Liver (tissue), 9 donors: ENCODE data around the gene CLIC3. TPM values are rescaled to one million over a fixed set of nuclear protein-coding genes. Genes with fewer than 3 reads are reported as not detected.
A peak's percentile ranks its signal among the peaks of the same experiment; 100 is the strongest.

Experiments
- DNase-seq: peaks from one replicate; pipeline ENCODE4 v3.0.0-alpha.2; 2017; ENCODE audit warnings: low spot score
- H3K27ac ChIP-seq, 2 donors: one replicate each; pipeline ENCODE4 v1.7.0; 2013; ENCODE audit warnings: inconsistent platforms in 2 of 2, low read length in 2 of 2, control low read depth in 1 of 2, low read depth in 1 of 2, mild to moderate bottlenecking in 1 of 2
- H3K27me3 ChIP-seq, 4 donors: one replicate each; pipeline versions ENCODE4 v1.6.1 to v1.7.0; 2013; ENCODE audit warnings: low read length in 3 of 4, inconsistent platforms in 1 of 4, mild to moderate bottlenecking in 1 of 4, moderate library complexity in 1 of 4; ENCODE audit not compliant: control insufficient read depth in 4 of 4, insufficient read depth in 4 of 4
- H3K36me3 ChIP-seq, 4 donors: one replicate each; pipeline versions ENCODE4 v1.6.1 to v1.7.0; 2013; ENCODE audit warnings: low read length in 3 of 4, mild to moderate bottlenecking in 3 of 4, low read depth in 1 of 4, moderate library complexity in 1 of 4; ENCODE audit not compliant: control insufficient read depth in 4 of 4, insufficient read depth in 3 of 4
- H3K4me1 ChIP-seq, 4 donors: one replicate each; pipeline versions ENCODE4 v1.6.1 to v1.7.0; 2013; ENCODE audit warnings: low read length in 3 of 4, mild to moderate bottlenecking in 3 of 4, moderate library complexity in 1 of 4; ENCODE audit not compliant: control insufficient read depth in 4 of 4, insufficient read depth in 4 of 4
- H3K4me3 ChIP-seq, 3 donors: one replicate each; pipeline versions ENCODE4 v1.6.1 to v1.7.0; 2013; ENCODE audit warnings: low read length in 3 of 3, control low read depth in 1 of 3, low read depth in 1 of 3, mild to moderate bottlenecking in 1 of 3
- H3K9ac ChIP-seq, 2 donors: one replicate each; pipeline ENCODE4 v1.7.0; 2013; ENCODE audit warnings: low read length in 2 of 2, mild to moderate bottlenecking in 2 of 2, moderate library complexity in 2 of 2, control low read depth in 1 of 2, low read depth in 1 of 2
- H3K9me3 ChIP-seq, 4 donors: one replicate each; pipeline versions ENCODE4 v1.6.1 to v1.7.0; 2013; ENCODE audit warnings: low read length in 3 of 4; ENCODE audit not compliant: control insufficient read depth in 4 of 4
- EGR1 ChIP-seq, 2 donors: IDR thresholded peaks; 2 replicates each; pipeline ENCODE4 v1.6.1; 2016 to 2018; ENCODE audit warnings: antibody characterized with exemption in 2 of 2, low read depth in 2 of 2
- FOXA1 ChIP-seq: IDR thresholded peaks from 2 replicates; pipeline ENCODE4 v1.6.1; 2016; ENCODE audit warnings: antibody characterized with exemption
- FOXA2 ChIP-seq: IDR thresholded peaks from 2 replicates; pipeline ENCODE4 v1.6.1; 2016; ENCODE audit warnings: antibody characterized with exemption
- GABPA ChIP-seq, 2 donors: IDR thresholded peaks in 1 of 2; conservative IDR thresholded peaks in 1 of 2; 2 replicates each; pipeline ENCODE4 v1.6.1; 2016; ENCODE audit warnings: antibody characterized with exemption in 2 of 2, mild to moderate bottlenecking in 1 of 2, moderate library complexity in 1 of 2
- HNF4A ChIP-seq, 2 donors: conservative IDR thresholded peaks; 2 replicates each; pipeline ENCODE4 v1.6.1; 2016; ENCODE audit warnings: antibody characterized with exemption in 2 of 2, mild to moderate bottlenecking in 2 of 2
- HNF4G ChIP-seq: IDR thresholded peaks from 2 replicates; pipeline ENCODE4 v1.6.1; 2016; ENCODE audit warnings: antibody characterized with exemption
- JUND ChIP-seq, 2 donors: IDR thresholded peaks; 2 replicates each; pipeline ENCODE4 v1.6.1; 2016; ENCODE audit warnings: antibody characterized with exemption in 2 of 2
- NR2F2 ChIP-seq: IDR thresholded peaks from 2 replicates; pipeline ENCODE4 v1.6.1; 2016; ENCODE audit warnings: antibody characterized with exemption
- RXRA ChIP-seq, 2 donors: IDR thresholded peaks; 2 replicates each; pipeline ENCODE4 v1.6.1; 2017 to 2018; ENCODE audit warnings: antibody characterized with exemption in 2 of 2, mild to moderate bottlenecking in 1 of 2
- SP1 ChIP-seq: IDR thresholded peaks from 2 replicates; pipeline ENCODE4 v1.6.1; 2018; ENCODE audit warnings: antibody characterized with exemption, mild to moderate bottlenecking
- TAF1 ChIP-seq: conservative IDR thresholded peaks from 2 replicates; pipeline ENCODE4 v1.6.1; 2016; ENCODE audit warnings: antibody characterized with exemption, mild to moderate bottlenecking
- YY1 ChIP-seq: IDR thresholded peaks from 2 replicates; pipeline ENCODE4 v1.6.1; 2016; ENCODE audit warnings: antibody characterized with exemption, mild to moderate bottlenecking
- WGBS: extraction: QIAGEN DNeasy Blood & Tissue Kit; methylation state at CpG from one replicate; pipeline ENCODE4 v1.1.7; 2013; 5-methylcytosine and 5-hydroxymethylcytosine counted together
- polyA plus RNA-seq, 2 donors: library from polyadenylated mRNA; stranded (reverse) in 1 of 2; unstranded in 1 of 2; fragments of 200-250 nt in 1 of 2; fragments of >200 nt in 1 of 2; fragmentation: Nextera tagmentation in 1 of 2; extraction: Ambion mirVana in 1 of 2; gene quantifications; one replicate each; pipeline versions ENCODE4 v1.2.1 to v1.2.3, GENCODE V29; 2013 to 2015
- total RNA-seq, 2 donors: library from RNA; depleted of rRNA; stranded (reverse); fragments of >200 nt; gene quantifications; one replicate each; pipeline ENCODE4 v1.2.3, GENCODE V29; 2014
- TF ChIP-seq, protein P1 (sequence below): IDR thresholded peaks from 2 replicates; pipeline ENCODE4 v1.6.1; 2016; ENCODE audit warnings: antibody characterized with exemption, mild to moderate bottlenecking
- TF ChIP-seq, protein P2 (sequence below): IDR thresholded peaks from 2 replicates; pipeline ENCODE4 v1.6.1; 2016; ENCODE audit warnings: antibody characterized with exemption
- TF ChIP-seq, protein P3 (sequence below): fragments of 150-350 bp; IDR thresholded peaks from 2 replicates; pipeline ENCODE4 v1.5.1; 2017; ENCODE audit warnings: improper control_type of control experiment, low read depth, low read length; ENCODE audit not compliant: missing input control
- donor health status: healthy.
- donor health status: healthy.
- donor health status: healthy.
- donor health status: healthy.
- donor health status: healthy.

The CLIC3 gene
- total and polyA plus RNA-seq, 4 donors, result 0.33 to 0.83 (median 0.40) TPM

DNA sequence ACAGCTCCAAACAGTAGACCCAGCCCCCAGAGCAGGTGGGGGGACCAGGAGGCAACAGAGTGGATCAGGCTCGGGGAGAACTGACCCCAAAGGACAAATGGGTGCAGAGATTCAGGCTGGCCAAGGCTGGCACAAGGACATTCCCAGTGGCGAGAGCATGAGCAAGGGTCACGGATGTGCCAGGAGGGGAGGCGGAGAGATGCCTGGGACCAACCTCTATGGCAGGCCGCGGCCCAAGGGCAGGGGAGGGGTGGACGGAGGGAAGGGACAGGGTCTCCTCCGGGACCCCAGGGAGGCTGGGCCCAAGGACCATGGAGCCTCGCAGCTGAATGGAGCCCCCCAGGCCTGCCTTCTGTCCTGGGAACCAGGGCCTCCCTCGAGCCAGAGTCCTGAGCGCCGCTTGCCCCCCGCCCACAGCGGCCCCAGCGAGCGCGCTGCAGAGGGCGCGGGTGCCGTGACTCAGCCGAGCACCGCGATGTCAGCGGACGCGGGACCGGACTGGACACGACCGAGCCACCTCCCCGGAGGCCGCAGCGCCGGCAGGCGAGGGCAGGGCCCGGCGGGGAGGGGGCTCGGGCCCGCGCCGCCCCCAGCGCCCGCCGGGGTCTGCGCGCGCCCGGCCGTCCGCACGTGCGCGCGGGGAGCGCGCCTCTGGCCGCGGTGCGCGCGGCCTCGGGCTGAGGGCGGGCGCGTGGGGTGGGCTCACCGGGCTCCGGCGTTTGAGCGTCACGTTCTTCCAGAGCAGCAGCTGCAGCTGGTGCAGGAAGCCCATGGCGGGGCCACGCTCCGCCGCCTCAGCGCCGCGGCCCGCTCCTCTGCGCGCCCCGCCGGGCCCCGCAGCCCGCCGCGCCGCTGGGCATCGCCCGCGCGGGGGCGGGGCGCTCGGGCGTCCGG is 31.2 kb upstream of the CLIC3 start, which contains the start of gene ABCA2:
Gene ABCA2 (minus strand): TSS at position 869 of the 894 bp plus-strand sequence. CDS start 97 bp downstream, at position 772.
- H3K36me3 ChIP-seq, result no peaks in the 10 kb centered on the region
- DNase-seq, result no peak
- no peaks in the 10 kb centered on the region for H3K27me3 ChIP-seq
- H3K4me1 ChIP-seq, result peaks cover 39 to 66% (median 50%) of the 10 kb centered on the region in 4 donors
- WGBS, result 2% methylated on average over 95 of the region's 95 CpGs
- H3K4me3 ChIP-seq, result peak within 1 kb of the TSS; percentile 46 to 72 (median 58)
- peak within 1 kb of the TSS; percentile 43 to 71 for H3K27ac ChIP-seq
- H3K9me3 ChIP-seq, result no peaks in the 10 kb centered on the region
- TF ChIP-seq, protein P1, sequence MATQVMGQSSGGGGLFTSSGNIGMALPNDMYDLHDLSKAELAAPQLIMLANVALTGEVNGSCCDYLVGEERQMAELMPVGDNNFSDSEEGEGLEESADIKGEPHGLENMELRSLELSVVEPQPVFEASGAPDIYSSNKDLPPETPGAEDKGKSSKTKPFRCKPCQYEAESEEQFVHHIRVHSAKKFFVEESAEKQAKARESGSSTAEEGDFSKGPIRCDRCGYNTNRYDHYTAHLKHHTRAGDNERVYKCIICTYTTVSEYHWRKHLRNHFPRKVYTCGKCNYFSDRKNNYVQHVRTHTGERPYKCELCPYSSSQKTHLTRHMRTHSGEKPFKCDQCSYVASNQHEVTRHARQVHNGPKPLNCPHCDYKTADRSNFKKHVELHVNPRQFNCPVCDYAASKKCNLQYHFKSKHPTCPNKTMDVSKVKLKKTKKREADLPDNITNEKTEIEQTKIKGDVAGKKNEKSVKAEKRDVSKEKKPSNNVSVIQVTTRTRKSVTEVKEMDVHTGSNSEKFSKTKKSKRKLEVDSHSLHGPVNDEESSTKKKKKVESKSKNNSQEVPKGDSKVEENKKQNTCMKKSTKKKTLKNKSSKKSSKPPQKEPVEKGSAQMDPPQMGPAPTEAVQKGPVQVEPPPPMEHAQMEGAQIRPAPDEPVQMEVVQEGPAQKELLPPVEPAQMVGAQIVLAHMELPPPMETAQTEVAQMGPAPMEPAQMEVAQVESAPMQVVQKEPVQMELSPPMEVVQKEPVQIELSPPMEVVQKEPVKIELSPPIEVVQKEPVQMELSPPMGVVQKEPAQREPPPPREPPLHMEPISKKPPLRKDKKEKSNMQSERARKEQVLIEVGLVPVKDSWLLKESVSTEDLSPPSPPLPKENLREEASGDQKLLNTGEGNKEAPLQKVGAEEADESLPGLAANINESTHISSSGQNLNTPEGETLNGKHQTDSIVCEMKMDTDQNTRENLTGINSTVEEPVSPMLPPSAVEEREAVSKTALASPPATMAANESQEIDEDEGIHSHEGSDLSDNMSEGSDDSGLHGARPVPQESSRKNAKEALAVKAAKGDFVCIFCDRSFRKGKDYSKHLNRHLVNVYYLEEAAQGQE, result no peak
- no peak for TF ChIP-seq RXRA (IDR thresholded peaks at IDR 0.05)
- TF ChIP-seq TAF1, result no peak
- TF ChIP-seq, protein P2, sequence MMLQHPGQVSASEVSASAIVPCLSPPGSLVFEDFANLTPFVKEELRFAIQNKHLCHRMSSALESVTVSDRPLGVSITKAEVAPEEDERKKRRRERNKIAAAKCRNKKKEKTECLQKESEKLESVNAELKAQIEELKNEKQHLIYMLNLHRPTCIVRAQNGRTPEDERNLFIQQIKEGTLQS, result no peak
- TF ChIP-seq HNF4A (conservative IDR thresholded peaks at IDR 0.05), result no peak
- no peak for TF ChIP-seq FOXA2
- no peak for TF ChIP-seq NR2F2
- TF ChIP-seq, protein P3, sequence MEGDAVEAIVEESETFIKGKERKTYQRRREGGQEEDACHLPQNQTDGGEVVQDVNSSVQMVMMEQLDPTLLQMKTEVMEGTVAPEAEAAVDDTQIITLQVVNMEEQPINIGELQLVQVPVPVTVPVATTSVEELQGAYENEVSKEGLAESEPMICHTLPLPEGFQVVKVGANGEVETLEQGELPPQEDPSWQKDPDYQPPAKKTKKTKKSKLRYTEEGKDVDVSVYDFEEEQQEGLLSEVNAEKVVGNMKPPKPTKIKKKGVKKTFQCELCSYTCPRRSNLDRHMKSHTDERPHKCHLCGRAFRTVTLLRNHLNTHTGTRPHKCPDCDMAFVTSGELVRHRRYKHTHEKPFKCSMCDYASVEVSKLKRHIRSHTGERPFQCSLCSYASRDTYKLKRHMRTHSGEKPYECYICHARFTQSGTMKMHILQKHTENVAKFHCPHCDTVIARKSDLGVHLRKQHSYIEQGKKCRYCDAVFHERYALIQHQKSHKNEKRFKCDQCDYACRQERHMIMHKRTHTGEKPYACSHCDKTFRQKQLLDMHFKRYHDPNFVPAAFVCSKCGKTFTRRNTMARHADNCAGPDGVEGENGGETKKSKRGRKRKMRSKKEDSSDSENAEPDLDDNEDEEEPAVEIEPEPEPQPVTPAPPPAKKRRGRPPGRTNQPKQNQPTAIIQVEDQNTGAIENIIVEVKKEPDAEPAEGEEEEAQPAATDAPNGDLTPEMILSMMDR, result no peak
- TF ChIP-seq EGR1 (IDR thresholded peaks at IDR 0.05; ENCODE audit: low read depth in 2 of 2), result no peak
- TF ChIP-seq FOXA1, result no peak
- no peak for TF ChIP-seq SP1
- no peak for TF ChIP-seq YY1
- TF ChIP-seq GABPA (IDR thresholded peaks at IDR 0.05 in 1 of 2, conservative IDR thresholded peaks at IDR 0.05 in 1 of 2), result no peak
- peak within 1 kb of the TSS; percentile 23 to 55 for H3K9ac ChIP-seq

DNA sequence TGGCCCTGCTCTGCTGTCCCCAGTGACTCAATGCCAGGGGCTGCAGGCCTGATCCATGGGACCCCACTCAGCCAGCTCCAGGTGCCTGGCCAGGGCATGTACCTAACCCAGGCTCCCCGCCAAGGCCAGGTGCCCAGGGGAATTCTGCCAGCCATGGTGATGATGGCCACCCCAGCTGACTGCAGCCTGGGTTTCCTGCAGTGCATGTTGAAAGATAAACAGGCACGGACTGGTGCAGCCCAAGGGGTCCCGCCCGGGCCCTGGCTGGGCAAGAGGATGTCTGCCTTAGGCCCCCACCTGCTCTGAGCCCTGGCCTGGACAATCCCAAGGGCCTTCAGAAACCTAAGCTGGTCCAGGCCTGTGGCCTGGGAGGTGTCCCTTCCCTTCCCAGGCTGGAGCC is 30.5 kb upstream of the CLIC3 start:
- Histone ChIP-seq H3K9me3 (no peaks in the 10 kb centered on the region), H3K27ac (peak overlapping the region; percentile 43 to 71), H3K27me3 (no peaks in the 10 kb centered on the region), H3K4me1 (peaks cover 39 to 71% (median 54%) of the 10 kb centered on the region in 4 donors), H3K9ac (peak overlapping the region in 1 of 2 donors; percentile 10), H3K36me3 (no peaks in the 10 kb centered on the region), H3K4me3 (peak overlapping the region in 2 of 3 donors; percentile 58 to 72)
- 36% methylated on average over 4 of the region's 4 CpGs for WGBS
- TF ChIP-seq RXRA (IDR thresholded peaks at IDR 0.05), result peak in 1 of 2 donors; percentile 4
- TF ChIP-seq GABPA (IDR thresholded peaks at IDR 0.05 in 1 of 2, conservative IDR thresholded peaks at IDR 0.05 in 1 of 2), result no peak
- TF ChIP-seq FOXA2, result no peak
- TF ChIP-seq YY1, result peak; percentile 25
- TF ChIP-seq JUND (IDR thresholded peaks at IDR 0.05), result no peak
- no peak for TF ChIP-seq HNF4G
- TF ChIP-seq, protein P3, result no peak
- no peak for TF ChIP-seq TAF1
- no peak for DNase-seq
